K562 (cell line): ENCODE data around the gene SLC9A3. TPM values are rescaled to one million over a fixed set of nuclear protein-coding genes. Genes with fewer than 3 reads are reported as not detected.

Experiments used
- CSDE1 ChIP-seq, 2 experiments: fragments of 450-650 bp; IDR thresholded peaks; 2 replicates each; pipeline ENCODE4 v1.6.1; 2016; ENCODE audit warnings: mild to moderate bottlenecking in 1 of 2
- CXXC5 ChIP-seq: fragments of 250-450 bp; sonication (Bioruptor Pico); IDR thresholded peaks from 2 replicates; pipeline ENCODE4 v1.8.0; 2022; ENCODE audit warnings: inconsistent platforms, mild to moderate bottlenecking, moderate library complexity
- ERF ChIP-seq: fragments of 450-650 bp; formaldehyde crosslinking; IDR thresholded peaks from 2 replicates; pipeline ENCODE4 v1.4.0; 2020; ENCODE audit warnings: mild to moderate bottlenecking, mixed read lengths
- GATAD2A ChIP-seq: fragments of 450-650 bp; IDR thresholded peaks from 2 replicates; pipeline ENCODE4 v1.6.1; 2017
- HMG20A ChIP-seq: fragments of 450-650 bp; formaldehyde crosslinking; conservative IDR thresholded peaks from 2 replicates; pipeline ENCODE4 v1.4.0; 2020; ENCODE audit warnings: mild to moderate bottlenecking, mixed read lengths
- KLF10 ChIP-seq: fragments of 250-450 bp; sonication (Bioruptor Pico); IDR thresholded peaks from 2 replicates; pipeline ENCODE4 v1.6.1; 2021; ENCODE audit warnings: matching md5 sums
- LARP7 ChIP-seq: fragments of 450-650 bp; IDR thresholded peaks from 2 replicates; pipeline ENCODE4 v1.6.1; 2016
- NFIC ChIP-seq: fragments of 450-650 bp; IDR thresholded peaks from 2 replicates; pipeline ENCODE4 v1.6.1; 2017; ENCODE audit warnings: mild to moderate bottlenecking, inconsistent platforms
- PHF8 ChIP-seq: fragments of 200-600 bp; sonication (generic); IDR thresholded peaks from 2 replicates; pipeline ENCODE4 v1.6.1; 2012; ENCODE audit warnings: mixed run types, mild to moderate bottlenecking, inconsistent platforms, low read length, moderate library complexity, borderline replicate concordance
- SRF ChIP-seq, 2 experiments: fragments of 250-450, 450-650 bp in 1 of 2; sonication (Bioruptor Pico) in 1 of 2; sonication (generic) in 1 of 2; formaldehyde crosslinking; IDR thresholded peaks; 2 replicates each; pipeline versions ENCODE4 v1.5.0 to v1.5.1; 2020 to 2022; ENCODE audit warnings: mild to moderate bottlenecking in 1 of 2, missing genetic modification reagents in 1 of 2
- TARDBP ChIP-seq: fragments of 450-650 bp; IDR thresholded peaks from 2 replicates; pipeline ENCODE4 v1.6.1; 2016
- ZKSCAN3 ChIP-seq: fragments of 250-450 bp; sonication (Bioruptor Pico); IDR thresholded peaks from 2 replicates; pipeline ENCODE4 v1.4.0; 2020
- ZNF140 ChIP-seq: fragments of 250-450 bp; sonication (Bioruptor Pico); IDR thresholded peaks from 2 replicates; pipeline ENCODE4 v1.8.0; 2021; ENCODE audit warnings: moderate library complexity, mild to moderate bottlenecking, inconsistent platforms
- ZNF707 ChIP-seq: fragments of 250-450 bp; sonication (Bioruptor Pico); conservative IDR thresholded peaks from 2 replicates; pipeline ENCODE4 v1.8.0; 2022; ENCODE audit warnings: inconsistent platforms, mild to moderate bottlenecking, moderate library complexity
- polyA plus RNA-seq, 8 experiments: library from polyadenylated mRNA; depleted of rRNA in 4 of 8; stranded (reverse) in 5 of 8; unstranded in 3 of 8; fragments of >200 nt; fragmentation: Nextera tagmentation in 2 of 8; fragmentation: Illumina TruSeq in 1 of 8; extraction: Ambion mirVana in 2 of 8; extraction: Trizol in 1 of 8; gene quantifications; 2 replicates each; pipeline versions ENCODE4 v1.2.1 to v1.2.3, GENCODE V29; 2011 to 2014; ENCODE audit warnings: inconsistent platforms in 1 of 8, missing spikeins in 1 of 8
- total RNA-seq, 7 experiments: library from RNA; depleted of rRNA in 6 of 7; stranded (reverse); fragments of >200 nt in 6 of 7; fragmentation: Illumina TruSeq in 2 of 7; extraction: Trizol in 2 of 7; gene quantifications; 2 replicates each; pipeline versions ENCODE4 v1.2.1 to v1.2.3, GENCODE V29; 2011 to 2021; ENCODE audit warnings: low replicate concordance in 1 of 7
- TF ChIP-seq, protein P1 (sequence below): fragments of 450-650 bp; IDR thresholded peaks from 2 replicates; pipeline ENCODE4 v1.6.1; 2017; ENCODE audit warnings: antibody characterized with exemption, mild to moderate bottlenecking
- TF ChIP-seq, protein P2 (sequence below): fragments of 250-450 bp; sonication (Bioruptor Pico); IDR thresholded peaks from 2 replicates; pipeline ENCODE4 v1.4.0; 2020; ENCODE audit warnings: mild to moderate bottlenecking, moderate library complexity
- TF ChIP-seq, protein P3 (sequence below): sonication (generic); formaldehyde crosslinking; IDR thresholded peaks from 2 replicates; pipeline ENCODE4 v1.8.0; 2023; ENCODE audit warnings: mild to moderate bottlenecking, missing genetic modification reagents
- TF ChIP-seq, protein P4 (sequence below): fragments of 250-450 bp; sonication (Bioruptor Pico); IDR thresholded peaks from 2 replicates; pipeline ENCODE4 v1.5.0; 2022; ENCODE audit warnings: mild to moderate bottlenecking

The SLC9A3 gene
- total and polyA plus RNA-seq, 9 of the 15 experiments (the other 6 are each of a cell fraction or from before 2014, with no cell fraction given): 1.5 to 5.8 (median 3.7) TPM; not detected in 2

DNA sequence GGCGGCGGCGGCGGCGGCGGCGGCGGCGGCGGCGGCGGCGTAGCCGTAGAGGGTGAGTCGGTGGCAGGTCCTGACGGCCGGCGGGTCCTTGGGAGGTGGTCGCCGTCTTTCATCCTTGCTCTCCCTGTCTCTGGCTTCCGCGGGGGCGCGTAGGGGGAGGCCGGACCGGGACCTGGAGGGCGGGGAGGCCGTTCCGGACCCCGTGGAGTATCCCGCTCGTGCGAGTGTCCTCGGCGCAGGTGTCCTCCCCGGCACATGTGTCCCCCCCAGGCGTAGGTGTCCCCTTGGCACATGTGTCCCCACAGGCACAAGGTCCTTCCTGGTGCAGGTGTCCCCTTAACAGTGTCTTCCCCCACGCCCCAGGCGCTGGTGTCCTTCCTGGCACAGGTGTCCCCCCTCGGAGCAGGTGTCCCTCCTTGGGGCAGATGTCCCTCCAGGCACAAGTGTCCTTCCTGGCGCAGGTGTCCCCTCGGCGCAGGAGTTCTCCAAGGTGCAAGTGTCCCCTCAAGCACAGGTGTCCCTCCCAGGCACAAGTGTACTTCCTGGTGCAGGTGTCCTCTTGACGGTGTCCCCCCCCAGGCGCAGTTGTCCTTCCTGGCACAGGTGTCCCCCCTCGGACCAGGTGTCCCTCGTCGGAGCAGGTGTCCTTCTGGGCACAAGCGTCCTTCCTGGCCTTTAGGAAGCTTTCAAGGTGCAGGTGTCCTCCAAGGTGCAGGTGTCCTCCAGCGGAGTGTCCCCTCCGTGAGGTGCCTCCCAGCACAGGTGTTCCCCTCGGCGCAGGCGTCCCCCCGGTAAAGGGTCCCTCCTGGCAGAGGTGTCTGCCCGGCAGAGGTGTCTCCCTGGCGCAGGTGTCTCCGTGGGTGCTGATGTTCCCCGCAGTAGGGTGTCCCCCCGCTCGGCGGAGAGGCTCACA is 80.8 kb downstream of the SLC9A3 start (continued):
- TF ChIP-seq, protein P1, sequence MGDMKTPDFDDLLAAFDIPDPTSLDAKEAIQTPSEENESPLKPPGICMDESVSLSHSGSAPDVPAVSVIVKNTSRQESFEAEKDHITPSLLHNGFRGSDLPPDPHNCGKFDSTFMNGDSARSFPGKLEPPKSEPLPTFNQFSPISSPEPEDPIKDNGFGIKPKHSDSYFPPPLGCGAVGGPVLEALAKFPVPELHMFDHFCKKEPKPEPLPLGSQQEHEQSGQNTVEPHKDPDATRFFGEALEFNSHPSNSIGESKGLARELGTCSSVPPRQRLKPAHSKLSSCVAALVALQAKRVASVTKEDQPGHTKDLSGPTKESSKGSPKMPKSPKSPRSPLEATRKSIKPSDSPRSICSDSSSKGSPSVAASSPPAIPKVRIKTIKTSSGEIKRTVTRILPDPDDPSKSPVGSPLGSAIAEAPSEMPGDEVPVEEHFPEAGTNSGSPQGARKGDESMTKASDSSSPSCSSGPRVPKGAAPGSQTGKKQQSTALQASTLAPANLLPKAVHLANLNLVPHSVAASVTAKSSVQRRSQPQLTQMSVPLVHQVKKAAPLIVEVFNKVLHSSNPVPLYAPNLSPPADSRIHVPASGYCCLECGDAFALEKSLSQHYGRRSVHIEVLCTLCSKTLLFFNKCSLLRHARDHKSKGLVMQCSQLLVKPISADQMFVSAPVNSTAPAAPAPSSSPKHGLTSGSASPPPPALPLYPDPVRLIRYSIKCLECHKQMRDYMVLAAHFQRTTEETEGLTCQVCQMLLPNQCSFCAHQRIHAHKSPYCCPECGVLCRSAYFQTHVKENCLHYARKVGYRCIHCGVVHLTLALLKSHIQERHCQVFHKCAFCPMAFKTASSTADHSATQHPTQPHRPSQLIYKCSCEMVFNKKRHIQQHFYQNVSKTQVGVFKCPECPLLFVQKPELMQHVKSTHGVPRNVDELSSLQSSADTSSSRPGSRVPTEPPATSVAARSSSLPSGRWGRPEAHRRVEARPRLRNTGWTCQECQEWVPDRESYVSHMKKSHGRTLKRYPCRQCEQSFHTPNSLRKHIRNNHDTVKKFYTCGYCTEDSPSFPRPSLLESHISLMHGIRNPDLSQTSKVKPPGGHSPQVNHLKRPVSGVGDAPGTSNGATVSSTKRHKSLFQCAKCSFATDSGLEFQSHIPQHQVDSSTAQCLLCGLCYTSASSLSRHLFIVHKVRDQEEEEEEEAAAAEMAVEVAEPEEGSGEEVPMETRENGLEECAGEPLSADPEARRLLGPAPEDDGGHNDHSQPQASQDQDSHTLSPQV: no peak
- TF ChIP-seq, protein P2, sequence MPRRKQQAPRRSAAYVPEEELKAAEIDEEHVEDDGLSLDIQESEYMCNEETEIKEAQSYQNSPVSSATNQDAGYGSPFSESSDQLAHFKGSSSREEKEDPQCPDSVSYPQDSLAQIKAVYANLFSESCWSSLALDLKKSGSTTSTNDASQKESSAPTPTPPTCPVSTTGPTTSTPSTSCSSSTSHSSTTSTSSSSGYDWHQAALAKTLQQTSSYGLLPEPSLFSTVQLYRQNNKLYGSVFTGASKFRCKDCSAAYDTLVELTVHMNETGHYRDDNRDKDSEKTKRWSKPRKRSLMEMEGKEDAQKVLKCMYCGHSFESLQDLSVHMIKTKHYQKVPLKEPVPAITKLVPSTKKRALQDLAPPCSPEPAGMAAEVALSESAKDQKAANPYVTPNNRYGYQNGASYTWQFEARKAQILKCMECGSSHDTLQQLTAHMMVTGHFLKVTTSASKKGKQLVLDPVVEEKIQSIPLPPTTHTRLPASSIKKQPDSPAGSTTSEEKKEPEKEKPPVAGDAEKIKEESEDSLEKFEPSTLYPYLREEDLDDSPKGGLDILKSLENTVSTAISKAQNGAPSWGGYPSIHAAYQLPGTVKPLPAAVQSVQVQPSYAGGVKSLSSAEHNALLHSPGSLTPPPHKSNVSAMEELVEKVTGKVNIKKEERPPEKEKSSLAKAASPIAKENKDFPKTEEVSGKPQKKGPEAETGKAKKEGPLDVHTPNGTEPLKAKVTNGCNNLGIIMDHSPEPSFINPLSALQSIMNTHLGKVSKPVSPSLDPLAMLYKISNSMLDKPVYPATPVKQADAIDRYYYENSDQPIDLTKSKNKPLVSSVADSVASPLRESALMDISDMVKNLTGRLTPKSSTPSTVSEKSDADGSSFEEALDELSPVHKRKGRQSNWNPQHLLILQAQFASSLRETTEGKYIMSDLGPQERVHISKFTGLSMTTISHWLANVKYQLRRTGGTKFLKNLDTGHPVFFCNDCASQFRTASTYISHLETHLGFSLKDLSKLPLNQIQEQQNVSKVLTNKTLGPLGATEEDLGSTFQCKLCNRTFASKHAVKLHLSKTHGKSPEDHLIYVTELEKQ (CRISPR knock-in tag): no peak
- TF ChIP-seq, protein P3, sequence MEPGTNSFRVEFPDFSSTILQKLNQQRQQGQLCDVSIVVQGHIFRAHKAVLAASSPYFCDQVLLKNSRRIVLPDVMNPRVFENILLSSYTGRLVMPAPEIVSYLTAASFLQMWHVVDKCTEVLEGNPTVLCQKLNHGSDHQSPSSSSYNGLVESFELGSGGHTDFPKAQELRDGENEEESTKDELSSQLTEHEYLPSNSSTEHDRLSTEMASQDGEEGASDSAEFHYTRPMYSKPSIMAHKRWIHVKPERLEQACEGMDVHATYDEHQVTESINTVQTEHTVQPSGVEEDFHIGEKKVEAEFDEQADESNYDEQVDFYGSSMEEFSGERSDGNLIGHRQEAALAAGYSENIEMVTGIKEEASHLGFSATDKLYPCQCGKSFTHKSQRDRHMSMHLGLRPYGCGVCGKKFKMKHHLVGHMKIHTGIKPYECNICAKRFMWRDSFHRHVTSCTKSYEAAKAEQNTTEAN (CRISPR knock-in tag): no peak
- TF ChIP-seq ZNF140 (CRISPR knock-in tag): no peak
- no peak for TF ChIP-seq CXXC5 (CRISPR knock-in tag)
- no peak for TF ChIP-seq SRF (CRISPR knock-in tag; IDR thresholded peaks at IDR 0.05)
- no peak for TF ChIP-seq ERF
- no peak for TF ChIP-seq LARP7
- TF ChIP-seq ZKSCAN3: no peak
- TF ChIP-seq CSDE1 (IDR thresholded peaks at IDR 0.05): no peak
- no peak for TF ChIP-seq KLF10 (CRISPR knock-in tag)
- TF ChIP-seq ZNF707: no peak
- no peak for TF ChIP-seq GATAD2A
- no peak for TF ChIP-seq TARDBP
- no peak for TF ChIP-seq HMG20A (CRISPR knock-in tag)
- TF ChIP-seq, protein P4, sequence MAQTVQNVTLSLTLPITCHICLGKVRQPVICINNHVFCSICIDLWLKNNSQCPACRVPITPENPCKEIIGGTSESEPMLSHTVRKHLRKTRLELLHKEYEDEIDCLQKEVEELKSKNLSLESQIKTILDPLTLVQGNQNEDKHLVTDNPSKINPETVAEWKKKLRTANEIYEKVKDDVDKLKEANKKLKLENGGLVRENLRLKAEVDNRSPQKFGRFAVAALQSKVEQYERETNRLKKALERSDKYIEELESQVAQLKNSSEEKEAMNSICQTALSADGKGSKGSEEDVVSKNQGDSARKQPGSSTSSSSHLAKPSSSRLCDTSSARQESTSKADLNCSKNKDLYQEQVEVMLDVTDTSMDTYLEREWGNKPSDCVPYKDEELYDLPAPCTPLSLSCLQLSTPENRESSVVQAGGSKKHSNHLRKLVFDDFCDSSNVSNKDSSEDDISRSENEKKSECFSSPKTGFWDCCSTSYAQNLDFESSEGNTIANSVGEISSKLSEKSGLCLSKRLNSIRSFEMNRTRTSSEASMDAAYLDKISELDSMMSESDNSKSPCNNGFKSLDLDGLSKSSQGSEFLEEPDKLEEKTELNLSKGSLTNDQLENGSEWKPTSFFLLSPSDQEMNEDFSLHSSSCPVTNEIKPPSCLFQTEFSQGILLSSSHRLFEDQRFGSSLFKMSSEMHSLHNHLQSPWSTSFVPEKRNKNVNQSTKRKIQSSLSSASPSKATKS (CRISPR knock-in tag): no peak
- TF ChIP-seq PHF8: peak; percentile 88; the same call in 1 of the 2 replicates
- TF ChIP-seq NFIC: no peak
